CD4-positive, alpha-beta T cell (primary cell): ENCODE data around the gene EFCAB9. TPM values are rescaled to one million over a fixed set of nuclear protein-coding genes. Genes with fewer than 3 reads are reported as not detected.

Experiments
- ATAC-seq: fragments of 200-7000 bp; cut with Tn5 transposase; one replicate; pipeline ENCODE4 v1.10.0; 2022; ENCODE audit warnings: mild to moderate bottlenecking; ENCODE audit not compliant: poor library complexity
- CTCF ChIA-PET: fragments of 350-600 bp; sonication (Branson Sonifier 250); formaldehyde crosslinking; loops from one replicate; lab custom pipeline; 2021; ENCODE audit warnings: antibody characterized with exemption, inconsistent platforms; lab: Charles Lee
- POLR2A ChIA-PET: fragments of 350-600 bp; sonication (Branson Sonifier 250); formaldehyde crosslinking; loops from one replicate; lab custom pipeline; 2021; ENCODE audit warnings: antibody characterized with exemption, inconsistent platforms; lab: Charles Lee
- DNase-seq, 14 experiments: peaks; one replicate each; pipeline ENCODE4 v3.0.0-alpha.2; 2013 to 2020; ENCODE audit warnings: mixed read lengths in 2 of 14
- H3K27ac ChIP-seq, 2 donors: one replicate each; pipeline versions ENCODE4 v1.5.1 to v1.7.0; 2013; ENCODE audit warnings: low read length in 2 of 2, low read depth in 1 of 2, mild to moderate bottlenecking in 1 of 2
- H3K27me3 ChIP-seq, 2 experiments: 1 replicate in 1 of 2; 2 replicates in 1 of 2; pipeline versions ENCODE4 v1.6.1 to v1.7.0; 2013; ENCODE audit warnings: low read length in 2 of 2, control low read depth in 1 of 2, mild to moderate bottlenecking in 1 of 2, moderate library complexity in 1 of 2; ENCODE audit not compliant: insufficient read depth in 2 of 2, control insufficient read depth in 1 of 2
- H3K36me3 ChIP-seq: one replicate; pipeline ENCODE4 v1.6.1; 2013; ENCODE audit warnings: low read length, control low read depth; ENCODE audit not compliant: insufficient read depth
- H3K4me1 ChIP-seq: one replicate; pipeline ENCODE4 v1.6.1; 2013; ENCODE audit warnings: low read length, control low read depth; ENCODE audit not compliant: insufficient read depth
- H3K4me3 ChIP-seq: one replicate; pipeline ENCODE4 v1.5.1; 2013; ENCODE audit warnings: mild to moderate bottlenecking, low read length, moderate library complexity
- H3K9me3 ChIP-seq, 2 experiments: 1 replicate in 1 of 2; 2 replicates in 1 of 2; pipeline versions ENCODE4 v1.6.1 to v1.7.0; 2013; ENCODE audit warnings: low read length in 2 of 2, mild to moderate bottlenecking in 2 of 2, control low read depth in 1 of 2, moderate library complexity in 1 of 2; ENCODE audit not compliant: control insufficient read depth in 1 of 2, insufficient read depth in 1 of 2
- H3K27ac Mint-ChIP-seq: one replicate; pipeline ENCODE4 v1.8.0; 2020; ENCODE audit warnings: mixed read lengths
- H3K27me3 Mint-ChIP-seq: one replicate; pipeline ENCODE4 v1.8.0; 2021; ENCODE audit warnings: mixed read lengths
- H3K36me3 Mint-ChIP-seq: one replicate; pipeline ENCODE4 v1.8.0; 2021; ENCODE audit warnings: low read depth, mixed read lengths
- H3K4me1 Mint-ChIP-seq: one replicate; pipeline ENCODE4 v1.8.0; 2021; ENCODE audit warnings: low read depth, mixed read lengths
- H3K4me3 Mint-ChIP-seq: one replicate; pipeline ENCODE4 v1.8.0; 2020; ENCODE audit warnings: mild to moderate bottlenecking, mixed read lengths
- H3K9me3 Mint-ChIP-seq: one replicate; pipeline ENCODE4 v1.8.0; 2020; ENCODE audit warnings: mixed read lengths
- intact Hi-C, 2 experiments: fragments of 100-400 bp; cut with DNase I in 1 of 2; cut with micrococcal nuclease in 1 of 2; formaldehyde crosslinking; loops; one replicate each; pipeline versions ENCODE4 v1.15.1 to v1.9.0; 2023 to 2025; cut with DNase I, micrococcal nuclease
- polyA plus RNA-seq, 2 donors: library from polyadenylated mRNA; unstranded; fragments of 120-200 nt; gene quantifications; one replicate each; pipeline ENCODE4 v1.2.1, GENCODE V29; 2013
- total RNA-seq, 174 experiments: library from RNA in 2 of 174; stranded (reverse) in 2 of 174; gene quantifications; one replicate each; pipeline ENCODE4 v1.2.3 and lab custom pipeline; 2021 to 2026
- TF ChIP-seq, protein P1 (sequence below): fragments of 200-600 bp; IDR thresholded peaks from one replicate; pipeline ENCODE4 v1.8.0; 2022; ENCODE audit warnings: antibody characterized with exemption, mild to moderate bottlenecking

EFCAB9 gene
- total RNA-seq, result not detected
- not detected for polyA plus RNA-seq (2013, experiment 1 of 2)
- polyA plus RNA-seq (2013, experiment 2 of 2), result not detected
- 0 to 0.14 (median 0) reads per million in 172 experiments for total RNA-seq (lab: John Stamatoyannopoulos, UW)

DNA sequence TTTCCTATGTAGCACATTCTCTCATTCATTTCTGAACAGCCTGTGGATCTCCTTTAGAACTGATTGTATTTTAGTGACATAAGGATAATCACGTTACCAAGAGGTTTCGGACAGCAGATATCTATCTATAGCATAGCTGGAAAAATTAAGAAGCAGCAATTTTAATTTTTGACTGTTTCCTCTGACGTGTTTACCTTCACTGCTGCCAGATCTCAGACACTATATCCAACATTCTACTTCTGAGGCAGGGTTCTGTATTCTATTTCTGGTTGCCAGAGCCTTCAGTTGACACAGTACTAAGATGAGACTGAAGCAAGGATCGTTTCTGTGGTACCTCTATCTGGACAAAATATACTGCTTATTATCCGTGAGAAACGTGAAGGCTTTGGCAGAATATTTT, at the start of gene EFCAB9:
Gene EFCAB9 (plus strand): TSS at position 301 of the 400 bp plus-strand sequence. CDS start 1 bp downstream, at position 302.
- DNase-seq (no peak), ATAC-seq (no peak)
- H3K9me3 Mint-ChIP-seq, result no peaks in the 10 kb centered on the region
- Histone ChIP-seq H3K27me3 (peaks cover 0 to 2% of the 10 kb centered on the region in 2 experiments), H3K4me1 (peaks cover under 1% of the 10 kb centered on the region), H3K4me3 (no peak within 1 kb of the TSS), H3K27ac (no peak within 1 kb of the TSS), H3K9me3 (no peaks in the 10 kb centered on the region), H3K36me3 (no peaks in the 10 kb centered on the region)
- H3K27me3 Mint-ChIP-seq, result no peaks in the 10 kb centered on the region
- H3K27ac Mint-ChIP-seq, result no peak within 1 kb of the TSS
- ChIA-PET CTCF (no interaction called here), POLR2A (no interaction called here)
- TF ChIP-seq, protein P1, sequence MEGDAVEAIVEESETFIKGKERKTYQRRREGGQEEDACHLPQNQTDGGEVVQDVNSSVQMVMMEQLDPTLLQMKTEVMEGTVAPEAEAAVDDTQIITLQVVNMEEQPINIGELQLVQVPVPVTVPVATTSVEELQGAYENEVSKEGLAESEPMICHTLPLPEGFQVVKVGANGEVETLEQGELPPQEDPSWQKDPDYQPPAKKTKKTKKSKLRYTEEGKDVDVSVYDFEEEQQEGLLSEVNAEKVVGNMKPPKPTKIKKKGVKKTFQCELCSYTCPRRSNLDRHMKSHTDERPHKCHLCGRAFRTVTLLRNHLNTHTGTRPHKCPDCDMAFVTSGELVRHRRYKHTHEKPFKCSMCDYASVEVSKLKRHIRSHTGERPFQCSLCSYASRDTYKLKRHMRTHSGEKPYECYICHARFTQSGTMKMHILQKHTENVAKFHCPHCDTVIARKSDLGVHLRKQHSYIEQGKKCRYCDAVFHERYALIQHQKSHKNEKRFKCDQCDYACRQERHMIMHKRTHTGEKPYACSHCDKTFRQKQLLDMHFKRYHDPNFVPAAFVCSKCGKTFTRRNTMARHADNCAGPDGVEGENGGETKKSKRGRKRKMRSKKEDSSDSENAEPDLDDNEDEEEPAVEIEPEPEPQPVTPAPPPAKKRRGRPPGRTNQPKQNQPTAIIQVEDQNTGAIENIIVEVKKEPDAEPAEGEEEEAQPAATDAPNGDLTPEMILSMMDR, result no peak
- intact Hi-C loops, result no loop called here
- H3K36me3 Mint-ChIP-seq, result no peaks in the 10 kb centered on the region
- H3K4me1 Mint-ChIP-seq, result no peaks in the 10 kb centered on the region
- no peak within 1 kb of the TSS for H3K4me3 Mint-ChIP-seq

DNA sequence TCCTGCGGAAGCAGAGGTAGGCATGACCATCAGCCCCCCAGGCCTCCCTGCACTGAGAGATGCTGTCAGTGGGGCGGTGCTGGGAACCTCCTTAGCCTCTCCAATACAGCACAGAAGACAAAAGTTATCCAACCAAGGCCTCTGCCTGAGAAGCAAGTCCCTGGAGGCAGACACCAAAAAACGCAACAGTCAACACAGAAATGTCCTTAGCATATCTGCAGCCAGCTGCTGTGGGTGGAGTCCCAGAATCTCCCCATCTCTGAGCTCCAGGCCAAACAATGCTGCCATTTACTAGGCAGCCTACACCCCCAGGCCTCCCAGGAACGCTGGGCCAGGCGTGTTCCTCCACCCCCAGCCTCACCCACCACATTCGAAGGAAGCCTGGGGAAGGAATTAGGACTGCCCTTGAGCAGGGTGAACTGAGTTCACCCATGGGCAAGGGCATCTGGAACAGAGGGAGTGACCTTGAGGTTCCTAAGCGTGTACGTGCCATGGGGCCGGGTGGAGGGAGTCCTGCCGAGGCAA, 49.6 kb upstream of the EFCAB9 start:
- H3K36me3 Mint-ChIP-seq, result peaks cover 84% of the 10 kb centered on the region

DNA sequence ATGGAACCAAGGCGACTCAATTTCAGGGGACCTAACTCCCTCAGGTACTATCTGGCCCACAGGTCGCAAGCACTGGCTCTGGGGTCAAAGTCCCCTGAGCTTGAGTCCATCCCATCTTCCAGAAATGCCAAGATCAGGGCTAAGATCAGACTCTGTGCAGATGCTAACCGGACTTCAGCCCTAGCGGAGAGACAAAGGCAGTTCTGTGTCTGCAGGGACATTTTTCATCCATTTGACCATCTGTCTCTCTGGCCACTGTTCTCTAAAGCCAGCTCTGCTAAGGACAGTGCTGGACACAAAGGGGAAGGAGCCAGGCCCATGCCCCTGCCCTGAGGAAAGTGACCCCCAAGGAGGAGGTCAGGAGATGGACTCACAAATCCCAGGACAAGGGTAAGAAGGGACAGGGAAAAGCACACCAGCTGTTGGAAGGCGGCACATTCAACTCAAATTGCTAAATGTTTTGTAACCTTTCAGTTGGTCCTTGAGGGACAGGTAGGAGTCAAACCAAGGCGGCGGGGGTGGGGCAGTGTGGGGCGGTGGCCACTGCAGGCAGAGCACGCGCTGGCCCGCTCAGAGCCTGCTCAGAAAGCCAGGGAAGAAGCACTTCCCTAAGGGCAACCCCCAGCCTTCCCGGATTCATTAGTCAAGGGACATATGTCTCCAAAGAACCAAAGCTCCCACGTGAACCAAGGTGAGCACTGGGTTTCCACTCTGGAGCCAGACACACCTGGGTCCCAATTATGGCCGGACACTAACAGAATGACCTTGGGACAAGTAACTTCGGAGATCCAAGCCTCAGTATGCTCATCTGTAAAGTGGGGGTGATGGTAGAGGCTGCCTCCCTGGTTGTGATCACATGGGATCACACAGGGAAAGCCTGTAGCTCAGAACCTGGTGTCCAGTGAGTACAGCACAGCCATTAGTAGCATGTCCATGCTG, 48.8 kb upstream of the EFCAB9 start:
- Histone ChIP-seq H3K27ac (peak overlapping the region in 1 of 2 donors; percentile 48), H3K4me1 (peaks cover 92% of the 10 kb centered on the region), H3K27me3 (no peaks in the 10 kb centered on the region), H3K4me3 (no peak overlapping the region), H3K36me3 (peaks cover 77% of the 10 kb centered on the region), H3K9me3 (no peaks in the 10 kb centered on the region)
- TF ChIP-seq, protein P1, result no peak
- H3K4me1 Mint-ChIP-seq, result peaks cover 87% of the 10 kb centered on the region
- H3K36me3 Mint-ChIP-seq, result peaks cover 81% of the 10 kb centered on the region
- peak overlapping the region; percentile 38 for H3K4me3 Mint-ChIP-seq
- no peak for ATAC-seq
- H3K27me3 Mint-ChIP-seq, result no peaks in the 10 kb centered on the region
- intact Hi-C loops, result loop anchor here in 1 of 2 experiments (5.0 kb wide), 1 partner anchor 32 kb away; no protein-coding TSS in a partner anchor
- ChIA-PET CTCF (interaction anchor here (1.0 kb wide), 1 partner anchor 106 kb away, joined by 3 read pairs; no protein-coding TSS in a partner anchor), POLR2A (interaction anchor here (1.0 to 2.6 kb wide), 2 partner anchors 29 to 34 kb away, joined by 3 to 9 read pairs; no protein-coding TSS in a partner anchor)
- peak overlapping the region; percentile 87 for H3K27ac Mint-ChIP-seq
- no peak for DNase-seq
- no peaks in the 10 kb centered on the region for H3K9me3 Mint-ChIP-seq

More for the DNA sequence above, 49.6 kb upstream of the EFCAB9 start:
- ATAC-seq (peak; percentile 19), DNase-seq (no peak)
- Histone ChIP-seq H3K4me1 (peaks cover 86% of the 10 kb centered on the region), H3K36me3 (peaks cover 74% of the 10 kb centered on the region), H3K4me3 (no peak overlapping the region), H3K27ac (peak overlapping the region in 1 of 2 donors; percentile 48), H3K27me3 (no peaks in the 10 kb centered on the region), H3K9me3 (no peaks in the 10 kb centered on the region)
- TF ChIP-seq, protein P1, result no peak
- Mint-ChIP-seq H3K4me1 (peaks cover 91% of the 10 kb centered on the region), H3K4me3 (no peak overlapping the region), H3K9me3 (no peaks in the 10 kb centered on the region), H3K27me3 (no peaks in the 10 kb centered on the region), H3K27ac (peak overlapping the region; percentile 87)
- ChIA-PET POLR2A (interaction anchor here (0.9 to 2.6 kb wide), 2 partner anchors 20 to 30 kb away, joined by 3 to 9 read pairs; no protein-coding TSS in a partner anchor), CTCF (no interaction called here)
- intact Hi-C loops, result loop anchor here in 1 of 2 experiments (5.0 kb wide), 1 partner anchor 33 kb away; no protein-coding TSS in a partner anchor
